Measurements from ENCODE around the gene STAT5A. TPM values are rescaled to one million over a fixed set of nuclear protein-coding genes. Genes with fewer than 3 reads are reported as not detected.
A peak's percentile ranks its signal among the peaks of the same experiment; 100 is the strongest.

The STAT5A gene
- total RNA-seq, 1 donor from 2014 or later = 1.3 TPM

GRCh38 chr17:42323268-42323773 is 35.0 kb downstream of the STAT5A start:
- no peak for TF ChIP-seq CTCF (IDR thresholded peaks at IDR 0.05; ENCODE audit: insufficient read depth, low read length, severe bottlenecking)
- Histone ChIP-seq H3K36me3 (ENCODE audit: control insufficient read depth, insufficient read depth, low read length) (peaks cover 28% of the 10 kb centered on the region), H3K4me3 (ENCODE audit: low read depth, low read length) (no peak overlapping the region), H3K27me3 (ENCODE audit: control insufficient read depth, insufficient read depth, low read length) (no peaks in the 10 kb centered on the region)
- FAIRE-seq = no peak
- DNase-seq (ENCODE audit: low read depth) = no peak

- TF ChIP-seq CTCF (IDR thresholded peaks at IDR 0.05; ENCODE audit: insufficient read depth, low read length, severe bottlenecking) = peak; percentile 17
- Histone ChIP-seq H3K27me3 (ENCODE audit: control insufficient read depth, insufficient read depth, low read length) (no peaks in the 10 kb centered on the region), H3K36me3 (ENCODE audit: control insufficient read depth, insufficient read depth, low read length) (peaks cover 19% of the 10 kb centered on the region), H3K4me3 (ENCODE audit: low read depth, low read length) (no peak overlapping the region)
- FAIRE-seq = no peak
- peak; percentile 92 for DNase-seq (ENCODE audit: low read depth)
Measured at GRCh38 chr17:42325026-42325425, 36.7 kb downstream of the STAT5A start.

- FAIRE-seq (peak; percentile 83), DNase-seq (ENCODE audit: low read depth) (peak; percentile 82)
- no peak for TF ChIP-seq CTCF (IDR thresholded peaks at IDR 0.05; ENCODE audit: insufficient read depth, low read length, severe bottlenecking)
- Histone ChIP-seq H3K36me3 (ENCODE audit: control insufficient read depth, insufficient read depth, low read length) (peaks cover 10% of the 10 kb centered on the region), H3K4me3 (ENCODE audit: low read depth, low read length) (no peak overlapping the region), H3K27me3 (ENCODE audit: control insufficient read depth, insufficient read depth, low read length) (no peaks in the 10 kb centered on the region)
Measured at GRCh38 chr17:42329025-42329976, 41.0 kb downstream of the STAT5A start.

- DNase-seq (ENCODE audit: low read depth) = no peak
- FAIRE-seq = no peak
- Histone ChIP-seq H3K4me3 (ENCODE audit: low read depth, low read length) (no peak overlapping the region), H3K36me3 (ENCODE audit: control insufficient read depth, insufficient read depth, low read length) (peaks cover 13% of the 10 kb centered on the region), H3K27me3 (ENCODE audit: control insufficient read depth, insufficient read depth, low read length) (no peaks in the 10 kb centered on the region)
- TF ChIP-seq CTCF (IDR thresholded peaks at IDR 0.05; ENCODE audit: insufficient read depth, low read length, severe bottlenecking) = no peak
Measured at GRCh38 chr17:42333053-42333452, 44.8 kb downstream of the STAT5A start.

GRCh38 chr17:42334677-42335076 is 46.4 kb downstream of the STAT5A start:
- H3K36me3 ChIP-seq (ENCODE audit: control insufficient read depth, insufficient read depth, low read length) = peaks cover 21% of the 10 kb centered on the region

More at GRCh38 chr17:42334677-42335076, 46.4 kb downstream of the STAT5A start:
- FAIRE-seq (no peak), DNase-seq (ENCODE audit: low read depth) (no peak)
- Histone ChIP-seq H3K4me3 (ENCODE audit: low read depth, low read length) (no peak overlapping the region), H3K27me3 (ENCODE audit: control insufficient read depth, insufficient read depth, low read length) (no peaks in the 10 kb centered on the region)
- TF ChIP-seq CTCF (IDR thresholded peaks at IDR 0.05; ENCODE audit: insufficient read depth, low read length, severe bottlenecking) = no peak

All from bronchial epithelial cell (primary cell).